Prostate gland (tissue), 2 donors: ENCODE measurements around the gene MPPE1. TPM values are rescaled to one million over a fixed set of nuclear protein-coding genes. Genes with fewer than 3 reads are reported as not detected.

Experiments
- DNase-seq: peaks from one replicate; pipeline ENCODE4 v3.0.0-alpha.2; 2019; ENCODE audit warnings: low spot score
- H3K27ac ChIP-seq, 2 donors: fragments of 200-600 bp; sonication (generic); 2 replicates each; pipeline ENCODE4 v1.5.1; 2017 to 2019
- H3K27me3 ChIP-seq: fragments of 200-600 bp; sonication (generic); replicated peaks from 2 replicates; pipeline ENCODE4 v1.5.1; 2019; ENCODE audit not compliant: insufficient read depth
- H3K36me3 ChIP-seq, 2 donors: fragments of 200-600 bp; sonication (generic); 1 replicate in 1 of 2; 2 replicates in 1 of 2; pipeline versions ENCODE4 v1.5.1 to v1.8.1; 2017 to 2019
- H3K4me1 ChIP-seq: fragments of 200-600 bp; sonication (generic); replicated peaks from 2 replicates; pipeline ENCODE4 v1.5.1; 2019
- H3K4me3 ChIP-seq, 2 donors: fragments of 200-600 bp; sonication (generic); 2 replicates each; pipeline ENCODE4 v1.5.1; 2017 to 2019
- H3K9me3 ChIP-seq: fragments of 200-600 bp; sonication (generic); 2 replicates; pipeline ENCODE4 v1.5.1; 2017
- POLR2A ChIP-seq: fragments of 450-650 bp; IDR thresholded peaks from one replicate; pipeline ENCODE4 v1.6.1; 2016; ENCODE audit warnings: antibody characterized with exemption, mild to moderate bottlenecking
- POLR2AphosphoS5 ChIP-seq: sonication (generic); formaldehyde crosslinking; IDR thresholded peaks from one replicate; pipeline ENCODE4 v1.6.1; 2017; ENCODE audit warnings: antibody characterized with exemption
- WGBS: methylation state at CpG from one replicate; pipeline ENCODE4 v1.1.5; 2018; 5-methylcytosine and 5-hydroxymethylcytosine counted together
- intact Hi-C: fragments of 100-400 bp; cut with DNase I; formaldehyde crosslinking; loops from one replicate; pipeline ENCODE4 v1.14.2; 2022
- total RNA-seq, 2 donors: library from RNA; depleted of rRNA; stranded (reverse); fragments of >200 nt; gene quantifications; one replicate each; pipeline ENCODE4 v1.1.0, GENCODE V29; 2016
- TF ChIP-seq, protein P1 (sequence below), 4 experiments: fragments of 200-600 bp in 2 of 4; fragments of 450-650 bp in 2 of 4; sonication (generic) in 2 of 4; IDR thresholded peaks; 1 replicate in 3 of 4; 2 replicates in 1 of 4; pipeline ENCODE4 v1.5.1; 2016 to 2019; ENCODE audit warnings: antibody characterized with exemption in 4 of 4, mild to moderate bottlenecking in 2 of 4, moderate library complexity in 2 of 4

The MPPE1 gene
- total RNA-seq, 2 donors from 2014 or later, result 19.3 to 29.1 TPM

DNA sequence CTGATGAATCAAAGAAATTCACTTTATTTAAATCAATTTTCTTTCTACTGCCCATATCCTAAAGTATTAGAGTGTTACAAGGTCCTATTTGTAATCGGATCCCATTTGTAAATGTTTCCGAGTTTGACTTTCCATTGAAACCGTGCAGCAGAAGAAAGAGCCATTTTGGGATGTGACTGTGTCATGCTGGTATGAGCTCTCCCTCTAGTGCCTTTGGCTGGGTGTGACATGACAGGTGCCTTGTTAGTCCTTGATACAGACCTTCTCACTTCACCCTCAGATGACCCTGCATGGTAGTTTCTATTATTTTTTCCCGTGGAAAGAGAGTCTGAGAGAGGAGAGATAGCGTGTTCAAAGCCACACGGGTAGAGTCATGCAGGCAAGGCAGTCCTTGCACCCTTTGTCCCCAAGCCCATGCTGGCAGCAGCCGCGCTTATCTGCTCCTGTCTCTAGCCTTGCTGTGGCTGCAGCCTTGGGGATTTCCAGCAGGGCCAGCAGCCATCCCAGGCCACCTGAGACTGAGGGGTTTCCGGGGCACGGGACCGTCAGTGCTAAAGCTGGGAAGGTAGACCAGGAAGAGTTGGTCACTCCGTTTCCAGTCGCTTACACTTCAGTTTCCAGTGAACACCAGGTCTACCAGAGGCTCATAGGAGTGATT lies 35.5 kb downstream of the MPPE1 start:
- intact Hi-C loops, result loop anchor here (10.0 kb wide), 1 partner anchor 138 kb away; no protein-coding TSS in a partner anchor
- no peak for DNase-seq
- Histone ChIP-seq H3K4me1 (no peaks in the 10 kb centered on the region), H3K4me3 (no peak overlapping the region), H3K27ac (no peak overlapping the region), H3K27me3 (no peaks in the 10 kb centered on the region), H3K9me3 (no peaks in the 10 kb centered on the region), H3K36me3 (no peaks in the 10 kb centered on the region)
- WGBS, result 77% methylated on average over 13 of the region's 13 CpGs
- TF ChIP-seq, protein P1, sequence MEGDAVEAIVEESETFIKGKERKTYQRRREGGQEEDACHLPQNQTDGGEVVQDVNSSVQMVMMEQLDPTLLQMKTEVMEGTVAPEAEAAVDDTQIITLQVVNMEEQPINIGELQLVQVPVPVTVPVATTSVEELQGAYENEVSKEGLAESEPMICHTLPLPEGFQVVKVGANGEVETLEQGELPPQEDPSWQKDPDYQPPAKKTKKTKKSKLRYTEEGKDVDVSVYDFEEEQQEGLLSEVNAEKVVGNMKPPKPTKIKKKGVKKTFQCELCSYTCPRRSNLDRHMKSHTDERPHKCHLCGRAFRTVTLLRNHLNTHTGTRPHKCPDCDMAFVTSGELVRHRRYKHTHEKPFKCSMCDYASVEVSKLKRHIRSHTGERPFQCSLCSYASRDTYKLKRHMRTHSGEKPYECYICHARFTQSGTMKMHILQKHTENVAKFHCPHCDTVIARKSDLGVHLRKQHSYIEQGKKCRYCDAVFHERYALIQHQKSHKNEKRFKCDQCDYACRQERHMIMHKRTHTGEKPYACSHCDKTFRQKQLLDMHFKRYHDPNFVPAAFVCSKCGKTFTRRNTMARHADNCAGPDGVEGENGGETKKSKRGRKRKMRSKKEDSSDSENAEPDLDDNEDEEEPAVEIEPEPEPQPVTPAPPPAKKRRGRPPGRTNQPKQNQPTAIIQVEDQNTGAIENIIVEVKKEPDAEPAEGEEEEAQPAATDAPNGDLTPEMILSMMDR (IDR thresholded peaks at IDR 0.05), result peak in 2 of 4 experiments; percentile 11 to 24
- TF ChIP-seq POLR2A (no peak), POLR2AphosphoS5 (peak; percentile 10)

DNA sequence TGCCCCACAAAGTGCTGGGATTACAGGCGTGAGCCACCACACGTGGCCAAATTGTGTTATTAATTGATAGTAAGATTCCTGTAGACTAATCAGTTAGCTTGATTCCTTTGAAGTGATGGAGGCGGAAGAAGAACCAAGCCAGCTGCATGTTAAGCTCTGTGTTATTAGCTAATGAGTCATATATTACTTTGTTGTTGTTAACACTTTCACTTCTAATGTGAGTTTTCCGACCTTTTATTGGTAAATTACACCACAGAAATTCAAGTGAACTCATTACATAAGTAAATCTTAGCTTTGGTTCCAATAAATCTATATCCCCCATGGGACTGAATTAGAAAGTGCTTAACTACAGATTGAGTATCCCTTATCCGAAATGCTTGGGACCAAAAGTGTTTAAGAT lies 36.6 kb downstream of the MPPE1 start:
- DNase-seq, result no peak
- intact Hi-C loops, result loop anchor here (10.0 kb wide), 1 partner anchor 137 kb away; no protein-coding TSS in a partner anchor

DNA sequence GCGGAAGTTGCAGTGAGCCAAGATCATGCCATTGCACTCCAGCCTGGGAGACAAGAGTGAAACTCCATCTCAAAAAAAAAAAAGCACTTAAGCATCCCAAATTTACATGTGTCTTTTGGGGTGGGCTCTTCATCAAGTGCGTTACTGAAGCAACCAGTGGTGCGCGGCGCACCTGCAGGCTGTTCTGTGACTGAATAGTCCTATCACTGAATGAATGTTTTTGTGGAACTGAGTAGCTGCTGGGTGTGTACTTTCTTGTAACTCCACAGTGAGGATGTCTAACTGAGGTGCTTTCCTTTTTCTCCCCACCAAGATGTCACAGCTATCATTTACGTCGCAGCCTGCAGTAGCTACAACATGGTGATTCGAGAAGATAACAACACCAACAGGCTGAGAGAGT lies 39.9 kb downstream of the MPPE1 start:
- DNase-seq, result no peak
- intact Hi-C loops, result no loop called here
- no peaks in the 10 kb centered on the region for H3K36me3 ChIP-seq
- no peaks in the 10 kb centered on the region for H3K9me3 ChIP-seq
- H3K27ac ChIP-seq, result no peak overlapping the region
- no peak overlapping the region for H3K4me3 ChIP-seq
- TF ChIP-seq POLR2A (no peak), POLR2AphosphoS5 (no peak)
- TF ChIP-seq, protein P1 (IDR thresholded peaks at IDR 0.05), result no peak
- no peaks in the 10 kb centered on the region for H3K4me1 ChIP-seq
- H3K27me3 ChIP-seq, result no peaks in the 10 kb centered on the region
- 98% methylated on average over 8 of the region's 8 CpGs for WGBS

More for the DNA sequence above, 36.6 kb downstream of the MPPE1 start:
- no peak overlapping the region for H3K4me3 ChIP-seq
- H3K4me1 ChIP-seq, result no peaks in the 10 kb centered on the region
- H3K36me3 ChIP-seq, result no peaks in the 10 kb centered on the region
- H3K27ac ChIP-seq, result no peak overlapping the region
- no peaks in the 10 kb centered on the region for H3K9me3 ChIP-seq
- TF ChIP-seq, protein P1 (IDR thresholded peaks at IDR 0.05), result no peak
- no peak for TF ChIP-seq POLR2A
- no peak for TF ChIP-seq POLR2AphosphoS5
- 74% methylated on average over 5 of the region's 5 CpGs for WGBS
- H3K27me3 ChIP-seq, result no peaks in the 10 kb centered on the region

DNA sequence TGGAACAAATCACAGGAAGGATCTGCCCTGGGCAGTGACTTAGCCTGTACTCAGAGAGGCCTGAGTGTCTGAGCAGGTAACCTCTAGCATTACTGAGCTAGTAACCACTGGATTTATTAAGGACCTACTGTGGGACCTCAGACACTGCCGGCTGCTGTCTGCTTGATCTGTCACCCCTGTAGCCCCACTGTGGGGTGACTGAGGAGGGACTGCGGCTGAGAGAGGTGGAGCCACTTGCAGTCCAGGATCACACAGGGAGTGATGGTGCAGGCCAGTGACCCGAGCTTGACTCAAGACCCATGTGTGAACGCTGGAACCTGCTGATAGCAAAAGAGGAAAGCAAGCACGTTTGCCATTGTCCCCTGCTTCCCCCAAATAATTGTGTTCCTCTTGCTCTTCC lies 41.4 kb downstream of the MPPE1 start:
- Histone ChIP-seq H3K27me3 (no peaks in the 10 kb centered on the region), H3K4me1 (no peaks in the 10 kb centered on the region), H3K36me3 (no peaks in the 10 kb centered on the region), H3K27ac (no peak overlapping the region), H3K4me3 (no peak overlapping the region), H3K9me3 (no peaks in the 10 kb centered on the region)
- 72% methylated on average over 5 of the region's 5 CpGs for WGBS
- intact Hi-C loops, result no loop called here
- TF ChIP-seq, protein P1 (IDR thresholded peaks at IDR 0.05), result no peak
- TF ChIP-seq POLR2AphosphoS5, result no peak
- no peak for TF ChIP-seq POLR2A
- DNase-seq, result no peak

DNA sequence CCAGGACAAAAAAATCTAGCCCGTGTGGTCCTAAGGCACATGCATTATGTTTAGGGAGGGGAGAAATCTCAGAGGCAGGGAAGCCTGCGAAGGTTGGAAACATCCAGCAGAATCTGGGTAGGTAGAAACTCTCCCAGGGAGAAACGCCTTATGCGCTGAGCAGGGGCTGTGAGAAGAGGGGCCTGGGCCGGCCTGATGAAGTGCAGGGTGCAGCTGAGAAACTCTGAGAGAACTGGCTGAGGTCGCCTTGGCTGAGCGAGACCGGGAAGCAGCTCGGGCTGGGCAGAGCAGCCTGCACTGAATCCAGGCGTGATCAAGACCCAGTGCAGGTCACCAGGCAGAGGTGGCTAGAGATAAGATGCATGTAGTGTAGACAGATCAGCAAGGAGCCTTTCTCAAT lies 41.8 kb downstream of the MPPE1 start:
- DNase-seq, result no peak
- TF ChIP-seq POLR2AphosphoS5 (no peak), POLR2A (no peak)
- TF ChIP-seq, protein P1 (IDR thresholded peaks at IDR 0.05), result no peak
- 85% methylated on average over 10 of the region's 10 CpGs for WGBS

More for the DNA sequence above, 41.8 kb downstream of the MPPE1 start:
- Histone ChIP-seq H3K27ac (no peak overlapping the region), H3K9me3 (no peaks in the 10 kb centered on the region), H3K27me3 (no peaks in the 10 kb centered on the region), H3K36me3 (no peaks in the 10 kb centered on the region), H3K4me1 (no peaks in the 10 kb centered on the region), H3K4me3 (no peak overlapping the region)
- intact Hi-C loops, result no loop called here
